ENCODE data around the gene RGPD5.
"Not testable (repeated sequence)": the region's sequence is repeated elsewhere in the genome, so short reads cannot be mapped to it uniquely, and the experiment has no call there.

Gene RGPD5

DNA sequence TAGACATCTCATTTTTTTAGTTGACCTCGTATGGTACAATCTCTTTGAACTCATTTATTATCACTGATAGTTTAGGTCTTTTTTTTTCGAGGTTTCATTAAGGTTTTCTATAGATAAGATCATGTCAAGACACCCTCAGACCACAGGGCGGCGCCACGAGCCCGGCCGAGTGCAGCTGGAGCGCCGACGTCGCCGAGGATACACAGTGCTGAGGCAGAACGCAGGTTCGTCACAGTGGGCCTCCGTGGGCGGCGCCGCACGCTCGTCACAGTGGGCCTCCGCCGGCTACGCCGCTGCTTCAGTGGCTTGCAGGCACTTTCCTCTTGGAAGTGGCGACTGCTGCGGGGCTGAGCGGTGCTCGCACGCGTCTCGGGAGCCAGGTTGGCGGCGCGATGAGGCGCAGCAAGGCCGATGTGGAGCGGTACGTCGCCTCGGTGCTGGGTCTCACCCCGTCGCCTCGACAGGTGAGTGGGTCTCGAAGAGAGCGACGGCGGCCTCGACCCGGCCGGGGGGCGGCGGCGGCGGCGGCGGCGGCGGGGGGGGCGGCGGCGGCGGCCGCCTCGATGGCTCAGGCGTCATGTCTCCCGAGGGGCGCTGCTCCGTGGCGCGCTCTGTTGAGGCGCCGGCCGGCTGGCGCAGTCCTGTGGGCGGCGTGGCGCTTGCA lies at the start of gene RGPD5:
Gene RGPD5 (plus strand): TSS at position 232 of the 664 bp plus-strand sequence. CDS start 161 bp downstream, at position 393.
- in situ Hi-C loops (cut with HindIII; ENCODE audit: low sequenced_read_pairs): not testable (repeated sequence)

DNA sequence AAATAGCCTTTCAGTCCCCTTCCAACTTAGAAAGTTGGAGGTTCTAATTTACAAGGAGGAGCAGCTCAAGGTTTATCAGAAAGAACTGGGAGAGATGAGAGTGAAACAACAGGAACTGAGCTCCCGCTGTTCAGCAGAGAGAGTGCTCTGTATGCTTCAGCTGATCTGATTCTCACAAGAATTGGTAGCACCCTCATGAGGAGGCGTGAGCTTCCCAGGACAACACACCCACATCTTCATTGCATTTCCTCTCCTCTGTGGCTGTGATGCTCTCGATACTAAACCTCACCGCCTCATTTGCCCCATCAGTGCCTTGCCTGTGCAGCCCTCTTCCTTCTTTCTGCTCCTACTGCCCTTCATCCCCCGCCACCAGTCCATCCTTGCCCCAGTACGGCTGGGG lies 42.5 kb upstream of the RGPD5 start:
- in situ Hi-C loops (cut with HindIII; ENCODE audit: low sequenced_read_pairs): not testable (repeated sequence)

DNA sequence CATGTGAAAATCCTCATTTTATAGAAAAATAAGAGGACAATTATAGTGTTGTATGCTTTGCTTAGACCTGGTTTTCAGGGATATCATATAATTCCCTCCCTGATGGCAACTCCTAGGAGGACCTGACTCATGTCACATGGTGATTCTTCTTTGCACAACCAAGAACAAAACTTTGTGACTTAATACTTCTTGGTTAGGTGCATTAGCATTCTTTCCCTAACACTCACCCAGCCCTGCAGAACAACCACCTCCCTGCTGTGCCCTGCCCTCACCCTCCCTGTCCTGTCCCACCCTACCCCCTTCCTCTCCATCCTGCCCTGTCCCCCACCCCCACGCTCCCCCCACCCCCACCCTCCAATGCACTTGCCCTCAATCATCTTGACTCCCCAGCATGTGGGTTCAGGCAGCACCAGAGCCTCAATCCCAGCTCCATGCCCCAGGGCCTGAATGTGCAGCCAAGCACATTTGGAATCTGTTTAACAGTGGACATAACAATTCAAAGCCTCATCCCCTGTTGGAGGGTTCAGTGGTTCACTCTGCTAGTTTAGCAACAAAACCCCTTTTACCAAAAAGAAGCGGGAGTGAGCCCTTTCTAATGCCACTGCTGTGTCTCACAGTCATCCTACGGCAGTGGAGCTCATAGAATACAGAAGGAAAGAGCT lies 36.8 kb upstream of the RGPD5 start:
- in situ Hi-C loops (cut with HindIII; ENCODE audit: low sequenced_read_pairs): not testable (repeated sequence)

DNA sequence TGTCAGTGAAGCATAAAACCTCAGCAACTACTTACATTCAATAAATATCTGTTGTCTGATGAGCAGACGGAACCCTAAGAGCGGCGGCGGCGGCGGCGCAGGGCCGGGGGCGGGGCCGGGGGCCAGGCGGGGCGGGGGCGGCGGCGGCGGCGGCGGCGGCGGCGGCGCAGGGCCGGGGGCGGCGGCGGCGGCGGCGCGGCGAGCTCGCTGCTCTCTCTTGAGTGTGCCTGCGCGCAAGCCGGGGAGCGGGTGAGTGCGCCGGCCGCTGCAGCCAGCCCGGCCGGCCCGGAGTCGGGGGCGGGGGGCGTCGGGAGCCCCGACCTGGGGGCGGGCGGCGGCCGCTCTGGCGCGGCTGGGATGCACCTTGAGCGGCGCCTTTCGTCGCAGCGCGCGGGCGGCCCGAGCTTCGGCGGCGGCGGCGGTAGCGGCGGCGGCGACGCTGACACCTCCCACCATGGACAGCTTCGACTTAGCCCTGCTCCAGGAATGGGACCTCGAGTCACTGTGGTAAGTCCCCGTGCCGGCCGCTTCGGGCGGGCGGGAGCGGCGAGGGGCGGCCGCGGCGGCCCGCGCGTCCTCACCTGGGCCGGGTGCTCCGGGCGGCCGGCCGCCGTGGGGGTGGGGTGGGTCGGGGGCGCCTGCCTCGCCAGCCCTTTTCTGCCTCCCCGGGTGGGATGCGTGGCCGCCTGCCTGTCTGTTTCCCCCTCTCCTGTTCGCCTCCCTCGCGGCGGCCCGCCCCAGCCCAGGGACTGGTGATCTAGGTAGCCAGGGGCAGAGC lies 33.7 kb upstream of the RGPD5 start:
- in situ Hi-C loops (cut with HindIII; ENCODE audit: low sequenced_read_pairs): not testable (repeated sequence)

DNA sequence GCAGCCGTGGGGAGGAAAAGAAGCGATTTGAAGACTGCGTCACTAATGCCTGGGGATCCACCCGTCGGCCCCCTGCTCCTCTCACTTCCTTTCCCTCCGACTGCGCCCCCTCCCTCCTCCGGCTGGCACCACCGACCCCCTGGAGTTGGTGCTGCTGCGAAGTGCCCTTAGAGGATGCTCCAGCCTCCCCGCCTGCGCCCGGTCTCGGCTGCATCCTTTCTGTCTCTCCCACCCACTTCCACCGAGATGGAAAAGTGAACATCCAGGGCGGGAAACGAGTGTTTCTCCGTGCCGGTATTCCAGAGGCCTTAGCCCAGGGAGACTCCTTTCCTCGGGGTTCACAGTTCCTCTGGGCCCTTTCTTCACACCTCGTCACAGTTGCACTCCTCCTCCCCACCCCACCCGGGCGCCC lies 33.1 kb upstream of the RGPD5 start:
- in situ Hi-C loops (cut with HindIII; ENCODE audit: low sequenced_read_pairs): not testable (repeated sequence)

DNA sequence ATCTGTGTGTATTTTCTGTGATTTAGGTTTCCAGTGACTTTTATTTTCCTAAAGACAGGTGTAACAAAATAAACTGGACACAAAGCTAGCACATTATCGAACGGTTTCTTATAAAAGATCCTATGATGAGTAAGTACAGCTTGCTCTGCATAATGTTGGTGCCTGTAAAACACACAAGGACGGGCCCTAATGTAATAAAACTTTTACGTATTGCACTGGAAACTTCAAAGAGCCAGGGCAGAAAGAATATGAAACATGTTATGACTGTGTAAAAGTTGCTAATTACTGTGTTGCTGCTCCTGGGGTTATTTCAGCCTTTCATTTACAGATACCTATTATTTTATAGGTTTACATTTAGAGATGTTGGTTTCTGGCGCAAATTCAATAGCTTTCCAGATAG lies 32.1 kb upstream of the RGPD5 start:
- in situ Hi-C loops (cut with HindIII; ENCODE audit: low sequenced_read_pairs): not testable (repeated sequence)

DNA sequence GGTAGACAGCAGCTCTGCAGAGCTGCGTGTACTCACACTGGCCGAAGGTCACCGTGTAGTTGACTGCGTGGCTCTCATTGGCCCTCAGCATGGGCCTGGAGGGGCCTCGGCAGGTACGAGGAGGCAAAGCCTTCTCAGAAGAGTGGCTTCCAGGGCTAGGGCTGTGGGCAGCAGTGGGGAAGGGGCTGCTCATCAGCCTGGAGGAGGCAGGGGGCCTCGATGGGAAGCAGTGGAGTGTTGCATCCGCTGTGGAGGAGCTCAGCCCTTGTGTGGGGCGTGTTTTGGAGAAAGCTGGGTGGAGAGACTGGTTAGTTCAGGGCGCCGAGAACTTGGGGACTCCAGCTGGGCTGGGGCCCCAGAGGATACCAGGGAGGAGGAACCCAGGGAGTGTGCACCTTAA lies 28.0 kb upstream of the RGPD5 start:
- in situ Hi-C loops (cut with HindIII; ENCODE audit: low sequenced_read_pairs): not testable (repeated sequence)

DNA sequence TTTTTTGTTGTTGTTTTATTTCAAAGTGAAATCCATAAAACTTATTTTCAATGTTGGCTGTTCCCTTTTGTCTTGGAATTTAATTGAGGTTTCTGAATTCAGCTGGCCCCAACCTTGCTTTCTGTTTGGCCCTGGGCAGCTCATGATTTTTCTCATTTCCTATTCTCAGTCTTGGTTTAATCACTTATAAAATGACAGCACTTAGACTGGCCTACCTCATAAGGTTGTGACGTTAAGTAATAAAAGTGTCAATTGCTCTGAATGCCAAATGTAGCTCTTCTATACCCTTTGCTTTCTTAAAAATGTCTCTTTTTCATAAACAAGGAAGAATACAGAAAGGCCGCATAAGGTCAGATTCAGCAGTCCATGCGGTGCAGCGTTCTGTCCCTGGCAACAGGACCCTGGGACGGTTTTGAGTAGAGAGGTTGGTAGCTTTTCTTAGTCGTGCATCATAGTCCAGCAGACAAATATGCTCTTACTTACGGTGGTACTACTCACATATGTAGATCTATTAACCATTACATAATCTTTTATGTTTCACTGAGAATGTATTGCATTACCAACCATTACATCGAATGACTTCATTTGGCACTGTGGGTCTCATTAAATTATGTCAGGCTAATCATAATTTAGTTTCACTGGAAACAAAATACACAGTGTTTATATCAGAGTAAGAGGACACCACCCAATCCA lies 27.1 kb upstream of the RGPD5 start:
- in situ Hi-C loops (cut with HindIII; ENCODE audit: low sequenced_read_pairs): not testable (repeated sequence)

DNA sequence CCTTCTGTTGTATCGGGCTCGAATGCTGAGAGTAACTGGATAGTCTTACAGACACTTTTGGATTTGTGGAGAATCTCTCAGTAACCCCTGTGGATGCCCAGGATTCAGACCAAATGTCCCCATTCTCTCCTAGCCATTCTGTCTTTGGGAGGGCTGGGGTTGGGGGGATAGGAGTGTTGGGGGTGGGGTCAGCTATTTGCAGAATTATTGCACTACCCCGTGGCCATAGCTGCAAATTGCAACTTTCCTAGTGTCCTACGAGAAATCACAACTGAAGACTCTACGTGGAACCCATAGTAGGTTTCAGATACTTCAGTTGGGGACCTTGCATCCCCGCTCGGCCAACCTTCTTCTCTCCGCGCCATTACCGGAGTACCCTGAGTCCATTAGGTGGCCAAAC lies 25.2 kb upstream of the RGPD5 start:
- in situ Hi-C loops (cut with HindIII; ENCODE audit: low sequenced_read_pairs): not testable (repeated sequence)

DNA sequence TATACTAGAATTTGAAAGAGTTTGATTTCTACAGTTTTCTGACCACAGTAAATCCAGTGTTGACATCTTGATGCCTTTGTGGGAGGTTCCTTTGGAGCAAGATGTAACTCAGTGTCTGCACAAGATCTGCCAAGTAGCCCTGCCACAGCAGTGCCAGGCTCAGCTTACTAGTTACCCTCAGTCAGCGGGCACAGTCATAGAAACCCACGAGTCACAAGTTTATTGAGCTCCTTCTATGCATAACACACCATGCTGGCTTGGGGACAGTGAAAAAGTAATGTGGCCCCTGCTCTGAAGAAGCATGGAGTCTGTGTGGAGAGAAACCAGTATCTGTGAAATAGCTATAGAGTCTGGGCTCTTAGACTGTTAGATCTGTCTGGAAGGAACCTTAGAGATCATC lies 15.0 kb upstream of the RGPD5 start:
- in situ Hi-C loops (cut with HindIII; ENCODE audit: low sequenced_read_pairs): not testable (repeated sequence)

DNA sequence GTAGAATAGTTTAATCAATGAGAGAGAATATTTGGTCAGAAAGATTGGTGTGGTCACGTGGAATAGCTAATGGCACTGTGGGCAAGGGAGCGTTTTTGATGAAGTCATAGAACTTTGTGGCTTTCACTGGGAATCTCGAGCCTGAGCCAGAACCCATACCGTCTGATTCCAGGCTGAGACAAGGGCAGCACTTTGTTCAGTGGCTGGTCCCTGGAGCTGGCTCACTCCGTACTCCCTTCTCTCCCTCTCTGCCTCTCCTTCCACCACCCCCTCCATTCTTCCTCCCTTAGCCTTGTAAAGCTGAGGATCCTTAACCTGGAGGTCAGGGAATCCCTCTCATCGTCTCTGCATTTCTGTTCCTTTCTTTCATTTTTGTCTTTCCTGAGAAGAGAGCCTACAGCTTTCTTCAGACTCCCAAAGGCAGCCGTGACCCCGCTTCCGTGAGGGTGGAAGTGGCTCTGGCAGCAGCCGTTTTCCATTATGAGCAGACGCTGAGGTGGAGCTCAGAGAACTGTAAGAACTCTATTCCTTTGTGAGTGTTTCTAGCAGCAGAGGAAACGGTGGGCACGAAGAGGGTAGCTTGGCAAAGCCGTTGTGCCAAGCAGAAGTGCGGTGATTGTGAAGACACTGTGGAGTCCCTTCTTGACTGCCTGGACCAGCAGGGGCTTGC lies 12.8 kb upstream of the RGPD5 start:
- in situ Hi-C loops (cut with HindIII; ENCODE audit: low sequenced_read_pairs): not testable (repeated sequence)

DNA sequence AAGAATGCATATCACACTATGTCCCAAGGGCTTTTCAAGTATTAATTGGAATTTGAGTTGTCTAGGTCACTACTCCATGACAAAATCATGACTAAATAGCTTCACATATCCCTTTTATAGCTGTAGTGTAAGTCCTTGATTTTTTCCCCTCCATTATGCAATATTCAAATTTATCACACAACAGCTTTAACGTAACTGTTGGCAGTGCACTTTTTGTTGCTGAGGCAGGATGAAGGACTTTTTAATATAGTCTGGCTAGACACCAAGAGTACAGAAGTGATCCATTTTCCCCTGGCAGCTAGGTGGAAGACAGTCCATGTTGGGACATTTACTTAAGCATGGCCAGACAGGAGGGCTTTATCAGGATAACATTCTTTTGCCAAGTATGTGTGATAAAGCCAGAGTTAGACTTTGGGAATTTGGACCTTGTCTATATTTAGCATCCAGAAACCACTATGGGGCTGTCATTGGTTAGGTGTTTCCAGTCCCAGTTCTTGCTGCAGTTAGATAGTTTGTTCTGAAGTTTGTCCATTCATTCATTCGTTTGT lies 11.6 kb upstream of the RGPD5 start:
- in situ Hi-C loops (cut with HindIII; ENCODE audit: low sequenced_read_pairs): not testable (repeated sequence)

DNA sequence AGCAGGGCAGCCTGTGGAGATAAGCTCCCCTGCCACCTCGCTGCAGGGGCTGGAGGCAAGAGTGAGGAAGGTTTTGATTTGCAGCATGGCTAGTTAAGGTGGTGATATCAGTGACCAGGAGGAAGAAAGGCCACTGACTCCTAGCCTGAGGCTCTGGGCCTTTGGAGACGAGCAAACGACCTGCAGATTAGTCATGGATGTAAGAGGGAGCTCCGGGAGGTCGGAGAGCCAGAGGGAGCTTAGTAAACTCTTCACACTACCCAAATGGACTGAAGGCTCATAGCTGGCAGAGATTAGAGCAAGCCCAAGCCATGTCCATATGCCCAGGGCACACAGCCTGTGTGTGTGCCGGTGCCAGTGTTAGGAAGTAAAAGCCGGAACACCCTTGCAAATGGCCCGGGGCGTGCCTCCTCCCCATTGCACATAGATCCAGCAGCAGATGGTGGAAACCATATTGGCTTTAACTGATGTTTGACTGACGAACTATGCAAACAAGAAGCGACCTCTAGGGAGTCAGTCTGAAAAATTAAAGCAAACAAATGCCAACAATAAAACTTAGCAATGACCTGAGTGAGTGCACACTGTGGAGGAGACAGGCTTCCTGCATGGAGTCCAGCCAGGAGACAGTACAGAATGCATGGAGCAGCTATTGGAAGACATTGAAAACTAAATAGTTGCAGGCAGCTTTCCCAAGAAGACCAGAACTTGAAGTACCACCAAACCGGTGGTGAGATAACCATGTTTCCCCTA lies 2.4 kb upstream of the RGPD5 start:
- in situ Hi-C loops (cut with HindIII; ENCODE audit: low sequenced_read_pairs): not testable (repeated sequence)

DNA sequence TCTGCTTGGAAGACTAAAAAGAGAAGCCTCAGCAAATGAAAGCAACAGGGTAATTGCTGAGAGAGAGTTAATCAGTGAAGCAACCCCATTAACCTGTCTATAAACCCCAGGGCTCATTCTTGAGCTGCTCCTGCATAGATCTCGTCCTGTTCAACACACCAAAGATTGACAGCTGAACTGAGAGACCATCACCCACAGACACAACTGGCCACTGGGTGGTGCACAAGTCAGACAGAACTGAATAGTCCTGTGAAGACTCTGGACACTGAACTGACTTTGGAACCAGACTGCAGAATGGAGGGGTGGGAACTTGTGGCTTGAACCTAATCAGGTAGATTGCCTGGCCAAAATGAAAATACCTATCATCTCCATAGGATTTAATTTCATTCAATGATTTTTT lies 1.4 kb upstream of the RGPD5 start:
- in situ Hi-C loops (cut with HindIII; ENCODE audit: low sequenced_read_pairs): not testable (repeated sequence)

DNA sequence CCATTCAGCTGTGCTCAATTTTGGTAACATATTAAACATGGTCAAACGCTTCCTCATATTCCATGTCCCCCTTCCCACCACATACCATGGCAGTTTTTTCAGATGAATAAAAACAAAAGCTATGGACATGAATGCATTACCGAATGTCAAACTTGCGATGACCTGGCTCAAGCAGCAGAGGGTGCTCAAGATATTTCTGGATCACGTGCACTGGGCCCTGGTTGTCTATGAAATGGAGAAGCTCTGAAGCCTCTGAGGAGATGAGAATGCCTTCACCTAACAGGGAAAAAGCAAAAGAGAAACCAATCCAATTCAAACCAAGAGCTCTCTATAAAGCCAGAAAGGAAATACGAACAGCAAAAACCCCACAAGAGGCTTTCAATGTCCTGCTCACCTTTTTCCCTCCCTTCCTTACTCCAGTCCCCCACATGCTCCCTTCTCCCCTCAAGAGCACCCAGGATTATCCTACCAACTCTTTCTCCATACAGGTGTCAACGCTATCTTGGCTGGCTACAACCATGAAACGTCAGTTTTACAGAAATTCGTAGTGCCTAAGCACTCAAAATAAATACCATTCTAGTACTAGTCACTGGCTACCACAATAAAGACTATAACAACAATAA lies 77.1 kb downstream of the RGPD5 start:
- in situ Hi-C loops (cut with HindIII; ENCODE audit: low sequenced_read_pairs): not testable (repeated sequence)

DNA sequence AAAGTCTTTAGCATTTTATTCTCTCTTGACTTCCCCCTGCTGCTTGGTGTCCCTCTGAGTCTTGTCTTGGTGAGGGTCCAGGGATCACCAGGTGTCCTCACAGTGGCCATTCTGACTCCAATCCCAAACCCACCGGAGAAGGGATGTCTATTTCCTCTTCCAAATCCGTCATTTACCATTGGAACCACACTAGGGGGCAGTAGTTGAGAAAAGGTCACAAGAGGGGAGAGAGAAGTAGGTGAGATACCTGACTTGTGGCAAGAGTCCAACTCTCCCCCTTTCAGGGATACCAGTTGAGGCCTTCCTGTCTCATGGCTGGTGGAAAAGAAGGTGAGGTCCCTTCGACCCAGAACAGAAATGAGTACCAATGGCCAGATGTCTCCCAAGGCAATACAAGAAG lies 82.5 kb downstream of the RGPD5 start:
- in situ Hi-C loops (cut with HindIII; ENCODE audit: low sequenced_read_pairs): not testable (repeated sequence)

DNA sequence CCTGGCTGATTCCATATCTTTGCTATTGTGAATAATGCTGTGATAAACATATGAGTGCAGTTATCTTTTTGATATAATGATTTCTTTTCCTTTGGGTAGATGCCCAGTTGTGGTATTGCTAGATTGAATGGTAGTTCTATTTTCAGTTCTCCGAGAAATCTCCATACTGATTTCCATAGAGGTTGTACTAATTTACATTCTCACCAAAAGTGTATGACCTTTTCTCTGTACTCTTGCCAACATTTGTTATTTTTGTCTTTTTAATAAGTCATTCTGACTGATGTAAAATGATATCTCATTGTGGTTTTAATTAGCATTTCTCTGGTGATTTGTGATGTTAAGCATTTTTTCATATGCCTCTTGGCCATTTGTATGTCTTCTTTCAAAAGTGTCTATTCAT lies 88.0 kb downstream of the RGPD5 start:
- in situ Hi-C loops (cut with HindIII; ENCODE audit: low sequenced_read_pairs): not testable (repeated sequence)

DNA sequence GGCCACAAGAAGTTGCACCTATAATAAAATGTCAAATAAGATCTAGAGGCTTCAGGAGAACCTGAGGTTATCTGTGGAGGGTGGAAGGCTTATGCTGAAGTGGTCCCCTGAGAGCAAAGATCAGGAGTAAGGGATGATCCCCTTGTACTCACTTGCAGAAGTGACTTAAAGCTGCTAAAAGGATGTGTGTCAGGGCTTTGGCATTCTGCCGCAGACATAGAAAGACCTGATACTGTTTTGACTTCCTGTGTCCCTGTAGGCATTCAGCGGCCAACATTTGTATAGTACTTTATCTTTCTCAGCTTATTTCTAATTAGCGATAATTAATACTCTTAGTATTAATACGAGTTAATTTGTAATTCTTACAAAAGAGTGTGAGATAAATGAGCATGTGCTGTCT lies 94.3 kb downstream of the RGPD5 start:
- in situ Hi-C loops (cut with HindIII; ENCODE audit: low sequenced_read_pairs): not testable (repeated sequence)

DNA sequence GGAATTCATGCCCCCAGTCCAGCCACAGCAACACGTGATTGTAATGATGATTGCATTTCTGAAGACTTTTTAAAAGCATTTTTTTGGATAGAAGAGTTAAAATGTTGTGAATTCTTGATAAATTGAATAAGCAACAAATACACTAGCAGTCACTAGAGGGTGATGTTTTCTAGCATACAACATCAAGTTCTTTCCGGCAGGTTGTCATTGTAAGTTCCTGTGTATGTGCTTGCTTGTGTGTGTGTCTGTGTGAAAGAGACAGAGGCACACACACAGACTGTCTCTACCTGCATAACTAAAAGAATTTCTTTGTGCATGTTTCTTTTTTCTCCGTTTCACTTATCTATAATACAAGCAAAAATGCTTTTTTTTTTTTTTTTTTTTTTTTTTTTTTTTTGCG lies 95.8 kb downstream of the RGPD5 start:
- in situ Hi-C loops (cut with HindIII; ENCODE audit: low sequenced_read_pairs): not testable (repeated sequence)

Data from endothelial cell of hepatic sinusoid (primary cell).